Inferior parietal cortex (tissue), 1 donor: Measurements from ENCODE around the gene ARHGDIB.

Experiments
- DNase-seq: peaks from one replicate; pipeline ENCODE4 v3.0.0-alpha.2; 2016; ENCODE audit errors: extremely low spot score

The ARHGDIB gene

GRCh38 chr12:14956024-14956891 is 5.1 kb downstream of the ARHGDIB start:
- DNase-seq: no peak

- DNase-seq: no peak
These were observed 7.1 kb downstream of the ARHGDIB start for GRCh38 chr12:14954269-14954668.

- no peak for DNase-seq
These were observed 7.6 kb downstream of the ARHGDIB start for GRCh38 chr12:14953752-14954151.

- DNase-seq: peak; percentile 44
These were observed 9.0 kb downstream of the ARHGDIB start for GRCh38 chr12:14952299-14952921.

- DNase-seq: no peak
These were observed 9.6 kb downstream of the ARHGDIB start for GRCh38 chr12:14951851-14952250.

- no peak for DNase-seq
These were observed 10.2 kb downstream of the ARHGDIB start for GRCh38 chr12:14950982-14951746.

- no peak for DNase-seq
These were observed 11.0 kb downstream of the ARHGDIB start for GRCh38 chr12:14950421-14950820.

GRCh38 chr12:14949631-14950030 is 11.8 kb downstream of the ARHGDIB start:
- no peak for DNase-seq

GRCh38 chr12:14948672-14949071 is 12.7 kb downstream of the ARHGDIB start:
- DNase-seq: no peak

GRCh38 chr12:14946861-14947260 is 14.5 kb downstream of the ARHGDIB start:
- no peak for DNase-seq

GRCh38 chr12:14946162-14946561 is 15.2 kb downstream of the ARHGDIB start:
- DNase-seq: peak; percentile 42

- DNase-seq: no peak
These were observed 19.0 kb downstream of the ARHGDIB start for GRCh38 chr12:14942196-14942931.

- DNase-seq: no peak
These were observed 20.0 kb downstream of the ARHGDIB start for GRCh38 chr12:14941369-14941768.

- DNase-seq: no peak
These were observed 23.1 kb downstream of the ARHGDIB start, which contains the start of gene ERP27 for GRCh38 chr12:14938301-14938700. Gene ERP27, minus strand, starts transcription at chr12:14938537. Its CDS starts 29 bp downstream, at chr12:14938508.

- DNase-seq: no peak
These were observed 23.7 kb downstream of the ARHGDIB start for GRCh38 chr12:14937689-14938088.

GRCh38 chr12:14937014-14937413 is 24.4 kb downstream of the ARHGDIB start:
- no peak for DNase-seq

- DNase-seq: no peak
These were observed 25.1 kb downstream of the ARHGDIB start for GRCh38 chr12:14936224-14936861.

GRCh38 chr12:14935031-14935430 is 26.4 kb downstream of the ARHGDIB start:
- DNase-seq: no peak

- DNase-seq: no peak
These were observed 26.9 kb downstream of the ARHGDIB start for GRCh38 chr12:14934511-14934910.

GRCh38 chr12:14931791-14932560 is 29.4 kb downstream of the ARHGDIB start:
- no peak for DNase-seq
